NCI-H510A treated with DMSO at 0.1 percent for 48 hours (cell line): ENCODE results near the gene OR10K2.

Experiments
- DNase-seq: peaks from one replicate; lab custom pipeline; 2025; lab: John Stamatoyannopoulos, UW

Gene OR10K2

GRCh38 chr1:158371188-158371953 lies 54.7 kb downstream of the OR10K2 start:
- DNase-seq: no peak
